HG03025 (cell line): ENCODE results near the gene KIF26B.

ENCODE experiments used
- ATAC-seq: cut with Tn5 transposase; IDR thresholded peaks from one replicate; pipeline ENCODE4 v1.9.1; 2021; ENCODE audit warnings: mild to moderate bottlenecking, moderate library complexity; ENCODE audit not compliant: unreplicated experiment, low FRiP score

KIF26B gene

GRCh38 chr1:245270972-245271371 lies 116.2 kb downstream of the KIF26B start:
- no peak for ATAC-seq

- no peak for ATAC-seq
Measured at GRCh38 chr1:245272676-245273075, 117.9 kb downstream of the KIF26B start.

- no peak for ATAC-seq
Measured at GRCh38 chr1:245276445-245276844, 121.7 kb downstream of the KIF26B start.

- ATAC-seq, result no peak
Measured at GRCh38 chr1:245277276-245277675, 122.5 kb downstream of the KIF26B start.

DNA sequence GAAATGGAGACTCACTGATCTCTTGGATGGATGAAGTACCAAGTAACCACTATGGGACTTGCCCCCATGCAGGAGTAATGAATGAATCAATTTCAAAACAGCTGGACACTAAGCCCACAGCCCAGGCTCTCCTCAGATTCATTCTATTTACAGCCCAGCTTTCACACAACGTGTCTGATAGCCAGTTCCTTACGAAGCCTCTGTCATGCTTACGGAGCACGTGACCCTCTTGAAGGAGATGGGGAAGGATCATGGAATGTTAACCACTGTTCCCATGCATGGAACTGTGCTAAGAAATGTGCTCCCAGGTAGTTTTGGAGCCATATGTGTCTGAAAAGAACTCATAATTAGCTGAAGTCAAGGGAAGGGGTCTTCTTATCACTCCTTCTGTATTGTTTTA lies 124.1 kb downstream of the KIF26B start:
- no peak for ATAC-seq

DNA sequence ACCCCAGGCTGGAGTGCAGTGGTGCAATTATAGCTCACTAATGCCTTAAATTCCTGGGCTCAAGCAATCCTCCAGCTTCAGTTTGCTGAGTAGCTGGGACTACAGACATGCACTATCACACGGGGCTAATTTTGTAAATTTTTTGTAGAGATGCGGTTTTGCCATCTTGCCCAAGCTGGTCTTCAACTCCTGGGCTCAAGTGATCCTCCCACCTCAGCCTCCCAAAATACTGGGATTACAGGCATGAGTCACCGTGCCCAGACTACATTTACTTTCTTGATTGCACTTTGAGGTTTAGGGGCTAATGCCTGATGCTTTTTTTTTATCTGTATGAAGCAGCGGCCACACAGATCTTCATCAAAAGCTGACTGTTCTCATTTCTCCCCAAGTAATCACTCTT lies 124.6 kb downstream of the KIF26B start:
- ATAC-seq, result no peak

DNA sequence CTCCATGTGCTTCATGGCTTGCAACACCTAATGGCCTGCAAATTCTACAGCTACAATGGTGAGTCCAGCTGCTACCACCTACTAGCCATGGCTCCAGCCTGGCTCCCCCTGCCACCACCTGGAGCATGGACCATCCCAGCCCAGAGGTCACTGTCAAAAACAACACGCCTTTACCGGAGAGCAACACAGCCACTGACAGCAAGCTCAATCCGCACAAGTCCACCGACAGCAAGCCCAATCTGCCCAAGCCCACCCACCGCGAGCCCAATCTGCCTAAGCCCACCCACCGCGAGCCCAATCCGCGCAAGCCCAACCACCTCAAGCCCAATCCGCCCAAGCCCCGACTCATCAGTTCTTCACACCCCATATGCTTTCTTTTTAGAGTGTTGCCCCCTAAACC lies 128.2 kb downstream of the KIF26B start:
- no peak for ATAC-seq

DNA sequence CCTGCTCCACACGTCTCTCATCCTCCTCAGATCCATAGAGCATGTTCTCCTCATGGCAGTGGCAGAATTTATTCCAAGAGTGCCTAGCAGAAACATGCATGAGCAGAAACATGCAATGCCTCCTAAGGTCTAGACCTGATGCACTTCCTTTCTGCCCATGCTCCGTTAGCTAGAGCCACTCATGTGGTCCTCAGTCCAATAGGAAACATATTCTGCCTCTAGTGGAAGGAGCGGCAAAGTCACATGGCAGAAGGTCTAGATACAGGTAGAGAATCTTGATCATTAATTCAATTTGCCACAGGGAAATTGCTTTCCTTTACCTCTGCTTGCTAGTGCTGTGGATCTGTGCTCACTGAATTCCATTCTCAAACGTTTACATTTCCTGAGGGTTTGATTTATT lies 130.4 kb downstream of the KIF26B start:
- no peak for ATAC-seq

GRCh38 chr1:245288796-245289195 lies 134.0 kb downstream of the KIF26B start:
- no peak for ATAC-seq

- no peak for ATAC-seq
Measured at GRCh38 chr1:245290836-245291235, 136.1 kb downstream of the KIF26B start.

- no peak for ATAC-seq
Measured at GRCh38 chr1:245291351-245291750, 136.6 kb downstream of the KIF26B start.

DNA sequence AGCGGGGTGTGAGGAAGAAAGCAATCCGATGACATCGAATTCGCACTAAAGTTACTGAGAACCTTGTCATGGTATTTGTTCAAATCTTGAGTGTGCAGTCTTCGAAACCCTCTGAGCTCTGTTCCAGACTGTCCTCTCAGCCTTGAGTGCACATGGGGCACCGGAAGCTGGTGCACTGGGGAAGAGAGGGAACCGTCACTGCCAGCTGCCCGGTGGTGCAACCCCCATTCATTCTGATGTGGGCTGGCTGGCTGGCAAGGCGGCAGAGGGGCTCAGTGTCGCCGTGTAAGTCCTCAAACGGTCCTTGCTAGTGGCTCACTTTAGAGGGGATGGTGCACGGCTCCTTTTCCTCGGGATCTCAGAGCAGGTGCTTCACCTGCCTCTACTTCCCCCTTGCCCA lies 137.4 kb downstream of the KIF26B start:
- ATAC-seq, result no peak

DNA sequence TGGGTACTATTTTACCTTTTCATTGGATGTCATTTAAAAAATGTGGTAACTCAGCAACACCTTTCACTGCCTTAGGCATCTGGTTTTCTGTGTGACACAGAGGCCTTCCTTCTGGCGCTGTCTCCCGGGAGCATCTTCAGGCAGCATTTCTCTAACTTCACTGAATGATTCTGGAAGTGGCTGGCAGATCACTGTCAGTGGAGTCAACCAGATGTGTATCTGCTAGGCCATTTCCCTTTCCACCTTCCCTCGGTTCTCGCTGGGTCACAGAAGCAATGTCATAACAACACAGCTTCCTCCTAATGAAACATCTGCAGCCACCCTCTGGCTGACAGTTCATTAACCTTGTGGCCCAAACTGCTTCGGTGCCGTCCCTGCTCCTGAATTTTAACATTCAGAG lies 137.8 kb downstream of the KIF26B start:
- ATAC-seq, result no peak

DNA sequence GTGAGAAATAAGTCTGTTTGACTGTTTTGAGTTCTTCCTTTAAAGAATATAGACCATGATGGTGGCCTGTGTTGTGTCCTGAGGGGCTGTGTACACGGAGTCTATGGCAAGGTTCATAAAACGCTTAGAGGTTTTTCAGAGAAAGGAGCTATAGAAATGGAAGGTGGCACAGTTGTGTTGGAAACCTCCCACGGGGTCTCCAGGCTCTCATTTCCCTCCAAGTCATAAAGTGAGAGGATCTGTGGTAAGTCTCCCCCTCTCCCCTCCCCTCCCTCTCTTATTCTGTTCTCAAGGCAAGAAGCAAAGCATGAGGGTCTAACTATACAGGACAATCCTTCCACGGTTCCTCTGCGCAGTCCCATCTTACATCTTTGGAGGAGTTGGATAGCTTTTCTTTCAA lies 139.2 kb downstream of the KIF26B start:
- no peak for ATAC-seq

GRCh38 chr1:245298781-245299180 lies 144.0 kb downstream of the KIF26B start:
- ATAC-seq, result no peak

- no peak for ATAC-seq
Measured at GRCh38 chr1:245301162-245301580, 146.4 kb downstream of the KIF26B start.

- no peak for ATAC-seq
Measured at GRCh38 chr1:245301921-245302320, 147.1 kb downstream of the KIF26B start.

DNA sequence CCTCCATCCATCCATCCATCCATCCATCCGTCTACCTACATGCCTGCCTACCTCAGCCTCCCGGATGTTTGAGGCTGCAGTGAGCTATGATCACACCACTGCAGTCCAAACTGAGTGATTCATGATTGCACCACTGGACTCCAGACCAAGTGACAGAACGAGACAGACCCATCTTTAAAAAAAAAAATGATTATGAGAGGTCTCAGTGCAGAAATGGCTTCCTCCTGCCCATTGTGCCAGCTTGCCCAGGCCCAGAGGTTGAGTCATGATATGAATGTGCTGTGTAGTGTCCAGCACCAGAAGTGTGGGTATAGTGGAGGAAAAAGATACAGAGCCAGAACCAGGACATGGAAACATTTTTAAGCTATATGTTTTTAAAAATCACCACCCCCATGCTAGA lies 149.9 kb downstream of the KIF26B start:
- ATAC-seq, result no peak

GRCh38 chr1:245306020-245306419 lies 151.2 kb downstream of the KIF26B start:
- no peak for ATAC-seq

DNA sequence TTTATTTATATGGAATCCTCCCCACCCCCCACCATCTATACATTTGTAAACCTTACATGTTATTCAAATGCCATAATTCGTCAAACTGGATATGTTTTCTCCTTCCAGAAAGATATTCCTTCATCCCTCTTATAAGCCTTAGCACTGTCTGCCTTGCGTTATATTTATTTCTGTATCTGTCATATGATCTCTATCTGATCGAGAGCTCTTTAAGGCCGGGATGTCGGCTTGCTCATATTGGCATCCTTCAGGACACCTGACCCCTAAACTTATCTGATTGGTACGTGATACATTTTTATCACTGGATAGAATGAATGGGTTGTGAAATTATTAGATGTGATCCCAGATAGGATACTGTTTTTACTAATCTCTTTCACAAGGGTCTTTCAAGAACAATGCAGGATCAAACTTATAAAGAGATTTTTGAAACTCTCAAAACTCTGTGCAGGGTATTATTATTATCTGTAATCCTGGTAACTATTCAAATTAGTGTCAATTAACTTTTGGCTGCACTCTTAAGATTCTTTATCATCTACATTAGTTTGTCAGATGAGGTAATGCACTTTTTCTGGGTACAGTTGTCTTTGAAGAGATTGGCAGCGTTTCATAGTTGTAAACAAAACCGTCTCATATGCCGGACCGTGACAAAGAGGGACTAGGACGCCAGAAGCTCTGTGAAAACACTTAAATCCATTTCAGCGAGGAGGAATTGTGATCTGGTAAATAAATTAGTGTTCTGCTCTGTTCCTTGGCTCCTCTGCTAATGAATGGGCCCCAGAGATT lies 152.0 kb downstream of the KIF26B start:
- ATAC-seq, result no peak

DNA sequence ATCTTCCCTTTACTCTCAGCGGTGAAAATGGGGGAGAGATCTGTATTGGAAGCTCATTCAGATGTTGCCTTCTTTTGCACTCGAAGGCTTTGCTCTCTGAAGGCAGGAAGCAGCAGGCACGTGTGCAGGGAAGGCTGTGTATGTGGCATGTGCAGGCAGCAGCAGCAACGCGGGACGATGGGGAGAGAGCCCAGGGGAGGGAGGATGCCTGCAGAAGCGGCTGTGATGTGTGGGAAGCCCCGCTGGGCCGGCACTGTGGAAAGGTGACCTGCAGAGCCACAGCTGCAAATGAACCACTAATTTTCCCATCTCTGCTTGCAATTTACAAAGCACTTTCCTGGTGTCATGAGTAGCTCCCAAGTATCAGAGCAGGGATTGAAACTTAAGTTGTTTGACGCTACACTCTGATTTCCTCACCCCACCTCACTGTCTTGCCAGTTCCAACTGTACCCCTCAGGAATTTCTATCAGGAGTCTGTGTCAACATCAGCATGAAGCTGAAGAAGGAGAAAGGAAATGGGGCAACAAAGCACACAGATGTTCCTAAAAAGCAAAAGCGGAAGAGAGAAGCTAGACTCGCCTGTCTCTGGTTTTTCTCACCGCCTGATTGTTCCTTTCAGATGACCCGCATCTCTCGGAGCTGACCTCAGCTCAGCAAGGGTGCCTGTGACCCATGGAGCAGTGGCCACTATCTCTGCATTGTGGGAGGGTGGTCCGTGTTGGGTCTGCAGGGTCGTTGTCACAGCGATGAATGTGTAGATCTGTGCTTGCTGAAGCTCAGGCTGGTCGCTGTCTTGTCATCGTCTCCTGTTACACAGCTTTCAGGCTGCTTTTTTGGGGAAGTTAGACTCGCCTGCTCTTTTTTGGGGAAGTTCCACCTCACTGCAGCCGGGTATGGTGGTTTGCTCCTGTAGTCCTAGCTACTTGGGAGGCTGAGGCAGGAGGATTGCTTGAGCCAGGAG lies 156.1 kb downstream of the KIF26B start:
- ATAC-seq, result no peak
